ENCODE data around the gene PRKAR1B.

GRCh38 chr7:536231-536630 is 190.8 kb downstream of the PRKAR1B start:
- TF ChIP-seq, protein P1, sequence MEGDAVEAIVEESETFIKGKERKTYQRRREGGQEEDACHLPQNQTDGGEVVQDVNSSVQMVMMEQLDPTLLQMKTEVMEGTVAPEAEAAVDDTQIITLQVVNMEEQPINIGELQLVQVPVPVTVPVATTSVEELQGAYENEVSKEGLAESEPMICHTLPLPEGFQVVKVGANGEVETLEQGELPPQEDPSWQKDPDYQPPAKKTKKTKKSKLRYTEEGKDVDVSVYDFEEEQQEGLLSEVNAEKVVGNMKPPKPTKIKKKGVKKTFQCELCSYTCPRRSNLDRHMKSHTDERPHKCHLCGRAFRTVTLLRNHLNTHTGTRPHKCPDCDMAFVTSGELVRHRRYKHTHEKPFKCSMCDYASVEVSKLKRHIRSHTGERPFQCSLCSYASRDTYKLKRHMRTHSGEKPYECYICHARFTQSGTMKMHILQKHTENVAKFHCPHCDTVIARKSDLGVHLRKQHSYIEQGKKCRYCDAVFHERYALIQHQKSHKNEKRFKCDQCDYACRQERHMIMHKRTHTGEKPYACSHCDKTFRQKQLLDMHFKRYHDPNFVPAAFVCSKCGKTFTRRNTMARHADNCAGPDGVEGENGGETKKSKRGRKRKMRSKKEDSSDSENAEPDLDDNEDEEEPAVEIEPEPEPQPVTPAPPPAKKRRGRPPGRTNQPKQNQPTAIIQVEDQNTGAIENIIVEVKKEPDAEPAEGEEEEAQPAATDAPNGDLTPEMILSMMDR (IDR thresholded peaks at IDR 0.05), result no peak
- TF ChIP-seq POLR2A (IDR thresholded peaks at IDR 0.05), result no peak
- no peak for TF ChIP-seq EP300 (IDR thresholded peaks at IDR 0.05)

Measured in stomach (tissue), 4 donors.